A549 (cell line): Measurements from ENCODE around the gene RIN3. TPM values are rescaled to one million over a fixed set of nuclear protein-coding genes. Genes with fewer than 3 reads are reported as not detected.

ENCODE experiments used
- ATAC-seq, 2 experiments: fragments of 200-7000 bp in 1 of 2; fragments of >200 bp in 1 of 2; cut with Nextera tagmentation in 1 of 2; cut with Tn5 transposase in 1 of 2; 3 replicates each; pipeline versions ENCODE4 v1.8.0 to v1.9.1; 2018 to 2020; ENCODE audit warnings: mild to moderate bottlenecking in 1 of 2, moderate library complexity in 1 of 2
- CTCF ChIA-PET: fragments of 300-600 bp; sonication (Branson Sonifier 250); formaldehyde crosslinking; extraction: SDS; loops from one replicate; lab custom pipeline; 2021; ENCODE audit warnings: antibody characterized with exemption, inconsistent platforms; lab: Yijun Ruan, JAX
- POLR2A ChIA-PET: fragments of 350-600 bp; formaldehyde crosslinking; extraction: SDS; loops from one replicate; lab custom pipeline; 2021; ENCODE audit warnings: antibody characterized with exemption, inconsistent platforms; lab: Yijun Ruan, JAX
- DNase-seq, 2 experiments: peaks; one replicate each; pipeline versions ENCODE4 v3.0.0 to v3.0.0-alpha.2; 2011 to 2016; ENCODE audit warnings: low read depth in 1 of 2, low spot score in 1 of 2
- FAIRE-seq: peaks from 2 replicates; lab custom pipeline; 2011; peaks lifted over from hg19 to GRCh38; lab: Jason Lieb, UNC
- H3K27ac ChIP-seq, 2 experiments: fragments of >200 bp; sonication (Bioruptor Twin); formaldehyde crosslinking; 3 replicates each; pipeline ENCODE4 v1.5.1; 2016 to 2017
- H3K4me1 ChIP-seq: fragments of >200 bp; sonication (Bioruptor Twin); formaldehyde crosslinking; 3 replicates; pipeline ENCODE4 v1.6.1; 2016
- H3K4me2 ChIP-seq: fragments of >200 bp; sonication (Bioruptor Twin); formaldehyde crosslinking; 3 replicates; pipeline ENCODE4 v1.6.1; 2016
- H3K4me3 ChIP-seq: fragments of >200 bp; sonication (Bioruptor Twin); formaldehyde crosslinking; 3 replicates; pipeline ENCODE4 v1.5.1; 2016
- H3K9me3 ChIP-seq: fragments of >200 bp; sonication (Bioruptor Twin); formaldehyde crosslinking; 3 replicates; pipeline ENCODE4 v1.6.1; 2016
- CBX8 ChIP-seq: fragments of 200-600 bp; sonication (generic); IDR thresholded peaks from 2 replicates; pipeline ENCODE4 v1.6.1; 2016
- CEBPB ChIP-seq, 2 experiments: fragments of >200 bp in 1 of 2; sonication (Bioruptor Twin) in 1 of 2; formaldehyde crosslinking in 1 of 2; IDR thresholded peaks; 2 replicates each; pipeline ENCODE4 v1.6.1; 2012 to 2016
- CHD2 ChIP-seq: fragments of 150-350 bp; IDR thresholded peaks from 2 replicates; pipeline ENCODE4 v1.6.1; 2014; ENCODE audit warnings: low read length; ENCODE audit not compliant: partially characterized antibody
- EP300 ChIP-seq, 2 experiments: fragments of >200 bp; sonication (Bioruptor Twin); formaldehyde crosslinking; IDR thresholded peaks; 2 replicates in 1 of 2; 3 replicates in 1 of 2; pipeline ENCODE4 v1.6.1; 2016 to 2017
- ESRRA ChIP-seq: fragments of 150-350 bp; IDR thresholded peaks from 2 replicates; pipeline ENCODE4 v1.6.1; 2014; ENCODE audit warnings: mild to moderate bottlenecking, low read length, borderline replicate concordance
- FOSL2 ChIP-seq, 2 experiments: fragments of 450-650 bp in 1 of 2; fragments of >200 bp in 1 of 2; sonication (Bioruptor Twin) in 1 of 2; formaldehyde crosslinking; IDR thresholded peaks; 2 replicates each; pipeline versions ENCODE4 v1.5.0 to v1.6.1; 2016 to 2020; ENCODE audit warnings: mild to moderate bottlenecking in 1 of 2, moderate library complexity in 1 of 2
- GATA3 ChIP-seq: IDR thresholded peaks from 2 replicates; pipeline ENCODE4 v1.6.1; 2012; ENCODE audit warnings: borderline replicate concordance
- HOXA7 ChIP-seq: fragments of 250-450 bp; sonication (Bioruptor Pico); IDR thresholded peaks from 2 replicates; pipeline ENCODE4 v1.5.0; 2020; ENCODE audit warnings: mild to moderate bottlenecking, moderate library complexity
- JUN ChIP-seq, 2 experiments: fragments of >200 bp; sonication (Bioruptor Twin); formaldehyde crosslinking; IDR thresholded peaks; 2 replicates in 1 of 2; 3 replicates in 1 of 2; pipeline ENCODE4 v1.6.1; 2016 to 2017
- KDM5A ChIP-seq: fragments of 200-600 bp; sonication (generic); IDR thresholded peaks from 2 replicates; pipeline ENCODE4 v1.6.1; 2016; ENCODE audit warnings: antibody characterized with exemption, mild to moderate bottlenecking
- MYC ChIP-seq: IDR thresholded peaks from 2 replicates; pipeline ENCODE4 v1.6.1; 2012; ENCODE audit warnings: mild to moderate bottlenecking, inconsistent platforms, low read length, improper control_type of control experiment, borderline replicate concordance
- PHF8 ChIP-seq: fragments of 200-600 bp; sonication (generic); IDR thresholded peaks from 2 replicates; pipeline ENCODE4 v1.6.1; 2016; ENCODE audit warnings: low read depth, mild to moderate bottlenecking, antibody characterized with exemption, moderate library complexity, borderline replicate concordance
- POLR2A ChIP-seq: IDR thresholded peaks from 2 replicates; pipeline ENCODE4 v1.6.1; 2012; ENCODE audit warnings: mild to moderate bottlenecking, low read length
- RAD21 ChIP-seq, 2 experiments: fragments of >200 bp in 1 of 2; sonication (Bioruptor Twin) in 1 of 2; formaldehyde crosslinking in 1 of 2; IDR thresholded peaks in 1 of 2; conservative IDR thresholded peaks in 1 of 2; 2 replicates in 1 of 2; 3 replicates in 1 of 2; pipeline ENCODE4 v1.6.1; 2012 to 2018; ENCODE audit warnings: inconsistent platforms in 1 of 2
- SMC3 ChIP-seq: fragments of >200 bp; sonication (Bioruptor Twin); formaldehyde crosslinking; IDR thresholded peaks from 3 replicates; pipeline ENCODE4 v1.6.1; 2018; ENCODE audit warnings: inconsistent platforms
- TFCP2L1 ChIP-seq: fragments of 250-450 bp; sonication (Bioruptor Pico); IDR thresholded peaks from 2 replicates; pipeline ENCODE4 v1.5.0; 2021; ENCODE audit warnings: mild to moderate bottlenecking
- TP53 ChIP-seq: fragments of 250-450 bp; sonication (Bioruptor Pico); IDR thresholded peaks from 2 replicates; pipeline ENCODE4 v1.5.0; 2021; ENCODE audit warnings: mild to moderate bottlenecking, moderate library complexity
- WGBS: methylation state at CpG from one replicate; pipeline ENCODE4 v1.1.6; 2017; ENCODE audit errors: missing lambda C conversion rate; 5-methylcytosine and 5-hydroxymethylcytosine counted together
- polyA plus RNA-seq, 4 experiments: library from polyadenylated mRNA; depleted of rRNA in 3 of 4; stranded (reverse); fragments of >200 nt; fragmentation: RNase III in 1 of 4; extraction: RNeasy Plus Mini Kit Qiagen cat#74134 plus additional on column Dnase treatment in 1 of 4; gene quantifications; 2 replicates in 3 of 4; 3 replicates in 1 of 4; pipeline ENCODE4 v1.2.3, GENCODE V29; 2011 to 2017
- TF ChIP-seq, protein P1 (sequence below): fragments of 200-600 bp; sonication (generic); IDR thresholded peaks from 2 replicates; pipeline ENCODE4 v1.6.1; 2016; ENCODE audit warnings: antibody characterized with exemption, mild to moderate bottlenecking, moderate library complexity
- TF ChIP-seq, protein P2 (sequence below): fragments of >200 bp; sonication (Bioruptor Twin); formaldehyde crosslinking; IDR thresholded peaks from 2 replicates; pipeline ENCODE4 v1.6.1; 2016
- TF ChIP-seq, protein P3 (sequence below): IDR thresholded peaks from 2 replicates; pipeline ENCODE4 v1.6.1; 2012; ENCODE audit warnings: low read depth, borderline replicate concordance
- TF ChIP-seq, protein P4 (sequence below): IDR thresholded peaks from 2 replicates; pipeline ENCODE4 v1.6.1; 2012

The RIN3 gene
- polyA plus RNA-seq, 2 of the 4 experiments (the other 2 are of a cell fraction) = 5.6 to 14.5 TPM

DNA sequence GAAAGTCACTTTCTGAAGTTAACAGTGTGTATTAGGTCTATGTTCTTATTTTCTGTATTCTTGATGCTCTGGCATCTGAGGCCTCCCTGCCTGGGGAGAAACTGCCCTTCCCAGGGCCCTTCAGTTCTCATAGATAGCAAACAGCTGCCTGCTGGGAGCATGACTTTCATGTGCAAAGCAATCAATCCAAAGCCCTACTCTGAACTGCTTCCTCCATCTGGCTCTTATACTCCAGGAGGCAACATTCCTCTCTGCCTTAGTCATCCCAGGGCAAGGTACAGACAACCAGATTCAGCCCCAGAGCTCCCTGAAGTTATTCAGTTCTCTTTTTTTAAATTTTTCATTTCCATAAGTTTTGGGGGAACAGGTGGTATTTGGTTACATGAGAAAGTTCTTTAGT lies 41.7 kb upstream of the RIN3 start (continued):
- TF ChIP-seq, protein P1, sequence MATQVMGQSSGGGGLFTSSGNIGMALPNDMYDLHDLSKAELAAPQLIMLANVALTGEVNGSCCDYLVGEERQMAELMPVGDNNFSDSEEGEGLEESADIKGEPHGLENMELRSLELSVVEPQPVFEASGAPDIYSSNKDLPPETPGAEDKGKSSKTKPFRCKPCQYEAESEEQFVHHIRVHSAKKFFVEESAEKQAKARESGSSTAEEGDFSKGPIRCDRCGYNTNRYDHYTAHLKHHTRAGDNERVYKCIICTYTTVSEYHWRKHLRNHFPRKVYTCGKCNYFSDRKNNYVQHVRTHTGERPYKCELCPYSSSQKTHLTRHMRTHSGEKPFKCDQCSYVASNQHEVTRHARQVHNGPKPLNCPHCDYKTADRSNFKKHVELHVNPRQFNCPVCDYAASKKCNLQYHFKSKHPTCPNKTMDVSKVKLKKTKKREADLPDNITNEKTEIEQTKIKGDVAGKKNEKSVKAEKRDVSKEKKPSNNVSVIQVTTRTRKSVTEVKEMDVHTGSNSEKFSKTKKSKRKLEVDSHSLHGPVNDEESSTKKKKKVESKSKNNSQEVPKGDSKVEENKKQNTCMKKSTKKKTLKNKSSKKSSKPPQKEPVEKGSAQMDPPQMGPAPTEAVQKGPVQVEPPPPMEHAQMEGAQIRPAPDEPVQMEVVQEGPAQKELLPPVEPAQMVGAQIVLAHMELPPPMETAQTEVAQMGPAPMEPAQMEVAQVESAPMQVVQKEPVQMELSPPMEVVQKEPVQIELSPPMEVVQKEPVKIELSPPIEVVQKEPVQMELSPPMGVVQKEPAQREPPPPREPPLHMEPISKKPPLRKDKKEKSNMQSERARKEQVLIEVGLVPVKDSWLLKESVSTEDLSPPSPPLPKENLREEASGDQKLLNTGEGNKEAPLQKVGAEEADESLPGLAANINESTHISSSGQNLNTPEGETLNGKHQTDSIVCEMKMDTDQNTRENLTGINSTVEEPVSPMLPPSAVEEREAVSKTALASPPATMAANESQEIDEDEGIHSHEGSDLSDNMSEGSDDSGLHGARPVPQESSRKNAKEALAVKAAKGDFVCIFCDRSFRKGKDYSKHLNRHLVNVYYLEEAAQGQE = no peak
- TF ChIP-seq RAD21 (conservative IDR thresholded peaks at IDR 0.05 in 1 of 2, IDR thresholded peaks at IDR 0.05 in 1 of 2) = 0 out of 5 replicates have a peak, but pooled peaks have one; percentile 10 to 19

DNA sequence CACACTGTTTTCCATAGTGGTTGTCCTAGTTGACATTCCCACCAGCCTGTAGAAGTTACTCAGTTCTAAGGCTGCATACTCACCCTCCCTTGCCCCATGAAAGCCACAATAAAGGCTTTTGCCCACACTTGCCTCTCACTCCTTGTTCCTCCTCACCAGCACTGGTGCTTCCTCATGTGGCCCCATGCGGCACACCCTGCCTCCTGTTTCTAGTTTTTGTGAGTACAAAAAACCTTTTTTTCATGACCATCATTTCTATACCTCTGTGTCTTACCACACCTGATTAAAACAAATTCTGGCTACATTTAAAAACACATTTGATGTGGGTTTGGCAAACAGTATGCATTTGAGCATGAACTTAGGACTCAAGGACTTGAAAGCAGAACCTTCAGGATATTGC lies 40.7 kb upstream of the RIN3 start:
- FAIRE-seq (no peak), DNase-seq (no peak), ATAC-seq (0 out of 6 replicates have a peak, but pooled peaks of 1 of the 2 experiments have one; percentile 6)
- no peak overlapping the region for H3K4me3 ChIP-seq
- TF ChIP-seq CBX8 = no peak
- H3K4me2 ChIP-seq = peak overlapping the region; percentile 45
- no peaks in the 10 kb centered on the region; the same call in 1 of the 3 replicates for H3K9me3 ChIP-seq
- H3K27ac ChIP-seq = peak overlapping the region; percentile 75 to 86
- ChIA-PET POLR2A (interaction anchor here (1.4 kb wide), 1 partner anchor 40 kb away, joined by 4 read pairs; no protein-coding TSS in a partner anchor), CTCF (interaction anchor here (0.7 to 2.3 kb wide), 4 partner anchors 8 to 337 kb away, joined by 3 to 7 read pairs (median 5); no protein-coding TSS in a partner anchor)
- WGBS = 97% methylated on average over 1 of the region's 1 CpG
- peaks cover 42% of the 10 kb centered on the region for H3K4me1 ChIP-seq

DNA sequence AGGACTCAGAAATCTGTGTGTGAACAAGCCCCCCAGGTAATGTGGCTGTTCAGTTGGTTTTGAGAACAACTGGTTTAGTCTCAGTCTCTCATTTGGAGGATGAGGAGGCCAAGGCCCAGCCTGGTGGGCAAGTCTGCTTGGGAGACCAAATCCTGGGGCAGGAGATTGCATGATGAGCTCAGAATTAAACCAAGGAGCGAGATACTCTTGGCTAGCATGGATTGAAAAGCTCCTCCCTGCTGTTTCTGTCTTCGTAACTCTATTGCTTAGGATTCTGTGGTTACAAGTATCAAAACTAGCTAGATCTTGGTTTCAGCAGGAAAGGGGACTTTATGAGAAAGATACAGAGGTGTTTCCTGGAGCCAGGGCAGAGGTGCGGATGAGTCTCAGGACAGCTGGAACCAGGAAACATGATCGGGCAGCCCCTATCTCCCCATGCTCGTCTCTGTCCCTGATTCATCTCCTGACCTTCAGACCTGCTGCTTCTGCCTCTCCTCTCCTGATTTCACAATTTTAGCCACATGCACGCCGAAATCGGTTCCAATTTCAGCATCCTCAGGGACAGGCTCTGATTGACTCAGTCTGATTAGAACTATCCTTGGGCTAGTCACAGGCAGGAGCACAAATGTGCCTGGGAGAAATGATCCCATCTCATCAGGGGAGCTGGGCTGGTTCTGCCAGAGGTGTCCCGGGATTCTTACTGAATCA lies 40.2 kb upstream of the RIN3 start:
- Histone ChIP-seq H3K4me1 (peaks cover 42% of the 10 kb centered on the region), H3K4me2 (peak overlapping the region; percentile 45), H3K4me3 (no peak overlapping the region), H3K9me3 (no peaks in the 10 kb centered on the region; the same call in 2 of the 3 replicates), H3K27ac (peak overlapping the region; percentile 75 to 86)
- TF ChIP-seq, protein P2, sequence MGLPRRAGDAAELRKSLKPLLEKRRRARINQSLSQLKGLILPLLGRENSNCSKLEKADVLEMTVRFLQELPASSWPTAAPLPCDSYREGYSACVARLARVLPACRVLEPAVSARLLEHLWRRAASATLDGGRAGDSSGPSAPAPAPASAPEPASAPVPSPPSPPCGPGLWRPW = no peak
- TF ChIP-seq EP300 (IDR thresholded peaks at IDR 0.05) = peak in 1 of 2 experiments; percentile 46; a peak in 1 of 5 replicates
- peak; percentile 39; the same call in 1 of the 2 replicates for TF ChIP-seq MYC
- TF ChIP-seq FOSL2 (IDR thresholded peaks at IDR 0.05) = 0 out of 2 replicates have a peak, but pooled peaks have one; percentile 30
- peak; percentile 18; the same call in 1 of the 2 replicates for TF ChIP-seq FOSL2 (CRISPR knock-in tag; IDR thresholded peaks at IDR 0.05)
- peak; percentile 67; the same call in 1 of the 2 replicates for TF ChIP-seq ESRRA
- TF ChIP-seq JUN (IDR thresholded peaks at IDR 0.05) = peak in 1 of 2 experiments; percentile 41; a peak in 1 of 5 replicates
- TF ChIP-seq TP53 (CRISPR knock-in tag) = no peak
- TF ChIP-seq RAD21 (conservative IDR thresholded peaks at IDR 0.05 in 1 of 2, IDR thresholded peaks at IDR 0.05 in 1 of 2) = 0 out of 5 replicates have a peak, but pooled peaks of 1 of the 2 experiments have one; percentile 14
- TF ChIP-seq CEBPB (IDR thresholded peaks at IDR 0.05) = peak; percentile 37 to 78; a peak in 3 of 4 replicates
- TF ChIP-seq KDM5A = no peak
- FAIRE-seq (no peak), ATAC-seq (peak; percentile 74), DNase-seq (peak; percentile 38 to 61)
- CTCF ChIA-PET = interaction anchor here (0.9 to 1.5 kb wide), 3 partner anchors 17 to 338 kb away, joined by 3 to 7 read pairs (median 5); no protein-coding TSS in a partner anchor
- whole genome bisulfite sequencing = 36% methylated on average over 9 of the region's 9 CpGs
- POLR2A ChIA-PET = interaction anchor here (0.6 to 1.0 kb wide), 2 partner anchors 21 to 38 kb away, joined by 3 to 4 read pairs; no protein-coding TSS in a partner anchor

DNA sequence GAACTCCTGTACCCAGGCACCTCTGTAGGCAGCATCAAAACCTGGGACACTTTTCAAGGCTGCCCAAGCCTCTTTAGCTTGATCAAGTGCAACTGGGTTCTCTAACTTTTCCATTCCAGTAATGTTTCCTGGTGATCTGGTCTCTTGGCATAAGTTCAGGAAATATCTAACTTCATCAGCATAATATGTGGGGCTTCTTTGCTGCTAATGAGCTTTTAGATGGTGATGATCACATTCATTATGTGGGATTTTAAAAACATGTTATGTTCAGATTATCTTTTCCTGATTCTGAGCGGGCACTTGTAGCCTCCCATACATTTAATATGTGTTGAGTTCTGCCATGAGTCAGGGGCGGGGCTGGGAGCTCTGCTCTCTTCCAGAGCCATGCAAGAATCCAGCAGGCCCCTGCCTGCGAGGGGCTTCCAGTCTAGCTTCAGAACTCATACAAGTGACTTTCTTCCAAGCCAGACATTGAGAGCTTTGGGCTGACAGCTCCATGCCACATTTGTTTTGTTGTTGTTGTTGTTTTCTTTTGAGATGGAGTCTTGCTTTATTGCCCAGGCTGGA lies 39.5 kb upstream of the RIN3 start:
- Histone ChIP-seq H3K4me3 (no peak overlapping the region), H3K4me2 (peak overlapping the region; percentile 45), H3K27ac (peak overlapping the region; percentile 75 to 86), H3K4me1 (peaks cover 42% of the 10 kb centered on the region), H3K9me3 (0 out of 3 replicates have a peak, but pooled peaks cover 2% of the 10 kb centered on the region)
- ATAC-seq (no peak), FAIRE-seq (no peak), DNase-seq (peak in 1 of 2 experiments; percentile 18)
- CTCF ChIA-PET = interaction anchor here (0.6 to 1.5 kb wide), 4 partner anchors 18 to 339 kb away, joined by 3 to 7 read pairs (median 4); no protein-coding TSS in a partner anchor
- 93% methylated on average over 3 of the region's 3 CpGs for WGBS
- POLR2A ChIA-PET = interaction anchor here (0.6 to 1.0 kb wide), 2 partner anchors 21 to 38 kb away, joined by 3 to 4 read pairs; no protein-coding TSS in a partner anchor
- TF ChIP-seq ESRRA = no peak
- TF ChIP-seq, protein P3, sequence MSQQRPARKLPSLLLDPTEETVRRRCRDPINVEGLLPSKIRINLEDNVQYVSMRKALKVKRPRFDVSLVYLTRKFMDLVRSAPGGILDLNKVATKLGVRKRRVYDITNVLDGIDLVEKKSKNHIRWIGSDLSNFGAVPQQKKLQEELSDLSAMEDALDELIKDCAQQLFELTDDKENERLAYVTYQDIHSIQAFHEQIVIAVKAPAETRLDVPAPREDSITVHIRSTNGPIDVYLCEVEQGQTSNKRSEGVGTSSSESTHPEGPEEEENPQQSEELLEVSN = no peak
- TF ChIP-seq, protein P2 = no peak
- TF ChIP-seq SMC3 = no peak
- TF ChIP-seq HOXA7 (CRISPR knock-in tag) = no peak
- TF ChIP-seq RAD21 (conservative IDR thresholded peaks at IDR 0.05 in 1 of 2, IDR thresholded peaks at IDR 0.05 in 1 of 2) = no peak
- TF ChIP-seq TFCP2L1 (CRISPR knock-in tag) = no peak
- no peak for TF ChIP-seq PHF8
- TF ChIP-seq, protein P4, sequence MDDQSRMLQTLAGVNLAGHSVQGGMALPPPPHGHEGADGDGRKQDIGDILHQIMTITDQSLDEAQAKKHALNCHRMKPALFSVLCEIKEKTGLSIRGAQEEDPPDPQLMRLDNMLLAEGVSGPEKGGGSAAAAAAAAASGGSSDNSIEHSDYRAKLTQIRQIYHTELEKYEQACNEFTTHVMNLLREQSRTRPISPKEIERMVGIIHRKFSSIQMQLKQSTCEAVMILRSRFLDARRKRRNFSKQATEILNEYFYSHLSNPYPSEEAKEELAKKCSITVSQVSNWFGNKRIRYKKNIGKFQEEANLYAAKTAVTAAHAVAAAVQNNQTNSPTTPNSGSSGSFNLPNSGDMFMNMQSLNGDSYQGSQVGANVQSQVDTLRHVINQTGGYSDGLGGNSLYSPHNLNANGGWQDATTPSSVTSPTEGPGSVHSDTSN = no peak
- TF ChIP-seq POLR2A = no peak
- TF ChIP-seq GATA3 = no peak
- TF ChIP-seq CHD2 = no peak
- TF ChIP-seq CEBPB (IDR thresholded peaks at IDR 0.05) = no peak
